ENCODE data around the gene CDH20. TPM values are rescaled to one million over a fixed set of nuclear protein-coding genes. Genes with fewer than 3 reads are reported as not detected.

Gene CDH20
- total RNA-seq (3.5 and 3.6 TPM in 2 replicates), polyA plus RNA-seq (0.90 and 1.3 TPM in 2 replicates)

DNA sequence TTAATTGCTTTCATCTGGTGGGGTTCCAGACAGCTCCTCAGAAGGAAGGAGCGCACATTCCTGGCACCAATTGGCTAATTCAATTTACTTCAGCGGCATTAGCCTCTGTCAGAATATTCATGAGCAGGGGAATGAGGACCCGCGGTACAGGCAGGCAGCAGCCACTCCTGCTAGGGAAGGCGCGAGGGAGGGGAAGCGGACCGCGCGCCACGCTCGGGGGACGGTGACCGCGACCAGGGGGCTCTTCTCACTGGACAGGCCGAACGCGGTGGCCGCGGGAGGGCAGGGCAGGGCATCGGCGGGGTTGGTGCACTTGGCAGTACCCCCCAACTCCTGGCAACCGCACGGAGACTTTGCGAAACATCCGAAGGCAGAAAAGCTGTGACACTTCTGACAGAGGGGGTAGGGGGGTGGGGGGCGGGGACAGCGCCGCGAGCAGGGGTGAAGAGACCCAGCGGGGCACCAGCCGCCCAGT is at the start of gene CDH20:
TSS of gene CDH20 (plus strand) at position 160 of the 475 bp plus-strand sequence.
- Histone ChIP-seq H3K4me1 (ENCODE audit: insufficient read depth) (peaks cover 10% of the 10 kb centered on the region), H3K9me3 (ENCODE audit: low read depth) (no peaks in the 10 kb centered on the region), H3K27ac (no peak within 1 kb of the TSS), H4K20me1 (ENCODE audit: insufficient read depth, poor library complexity, severe bottlenecking) (no peaks in the 10 kb centered on the region), H3K4me3 (peak within 1 kb of the TSS; percentile 54), H3K27me3 (peaks cover 64% of the 10 kb centered on the region), H3K9me2 (replicated peaks; ENCODE audit: insufficient read depth) (no peaks in the 10 kb centered on the region), H3K4me2 (peak within 1 kb of the TSS; percentile 95), H2AFZ (peak within 1 kb of the TSS; percentile 22), H3K79me2 (no peaks in the 10 kb centered on the region), H3K36me3 (replicated peaks; ENCODE audit: insufficient read depth, low read depth) (no peaks in the 10 kb centered on the region)
- TF ChIP-seq CTCF (IDR thresholded peaks at IDR 0.05; ENCODE audit: poor library complexity) (no peak), EZH2 (IDR thresholded peaks at IDR 0.05; ENCODE audit: borderline replicate concordance) (no peak), EZH2phosphoT487 (IDR thresholded peaks at IDR 0.05; ENCODE audit: low read depth, severe bottlenecking, unreplicated experiment) (no peak)
- 2% methylated on average over 28 of the region's 32 CpGs for WGBS (ENCODE audit: low lambda C conversion rate, missing lambda C conversion rate)
- no peak for DNase-seq (ENCODE audit: low spot score)

DNA sequence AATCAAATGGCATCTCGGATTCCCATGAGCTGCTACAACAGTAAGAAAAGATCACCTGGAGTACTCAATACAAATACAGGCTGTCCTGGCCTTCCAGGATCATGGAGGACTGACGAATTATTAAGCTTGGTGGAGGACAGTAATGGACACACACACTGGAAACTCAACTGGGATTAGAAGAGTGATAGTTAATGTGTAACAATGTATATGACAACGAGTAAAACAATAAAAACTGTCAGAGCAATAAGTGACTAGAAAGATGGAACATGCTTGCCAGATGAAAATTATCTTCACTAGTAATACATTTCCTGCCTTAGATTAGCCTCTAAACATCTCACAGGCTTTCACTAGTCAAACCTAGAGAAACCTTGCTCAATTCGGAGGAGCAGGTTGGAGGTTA is 49.2 kb upstream of the CDH20 start:
- no peak overlapping the region for H3K27ac ChIP-seq

DNA sequence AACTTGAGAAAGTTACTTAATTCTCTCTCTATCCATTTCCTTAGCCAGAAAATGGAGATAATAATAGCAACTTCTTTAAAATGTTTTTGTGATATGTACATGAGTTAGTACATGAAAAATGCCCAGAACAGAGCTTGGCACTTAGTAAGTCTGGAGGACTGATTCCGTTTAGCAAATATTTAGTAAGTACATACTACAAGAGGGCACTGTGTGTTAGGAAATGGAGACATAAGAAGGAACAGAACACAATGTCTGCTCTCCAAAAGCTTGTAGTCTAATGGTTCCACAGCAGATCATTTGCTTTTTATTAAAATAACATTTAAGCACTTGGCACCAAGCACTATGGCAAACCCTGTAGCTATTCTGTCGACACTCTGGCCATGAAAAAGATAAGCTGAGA is 47.5 kb upstream of the CDH20 start:
- Histone ChIP-seq H3K9me2 (replicated peaks; ENCODE audit: insufficient read depth) (no peaks in the 10 kb centered on the region), H3K4me3 (no peak overlapping the region), H3K36me3 (replicated peaks; ENCODE audit: insufficient read depth, low read depth) (no peaks in the 10 kb centered on the region), H2AFZ (no peak overlapping the region), H3K79me2 (no peaks in the 10 kb centered on the region), H3K4me1 (ENCODE audit: insufficient read depth) (no peaks in the 10 kb centered on the region), H3K9me3 (ENCODE audit: low read depth) (no peaks in the 10 kb centered on the region), H4K20me1 (ENCODE audit: insufficient read depth, poor library complexity, severe bottlenecking) (no peaks in the 10 kb centered on the region), H3K4me2 (no peak overlapping the region), H3K27ac (no peak overlapping the region), H3K27me3 (no peaks in the 10 kb centered on the region)
- DNase-seq (ENCODE audit: low spot score): no peak
- TF ChIP-seq EZH2phosphoT487 (IDR thresholded peaks at IDR 0.05; ENCODE audit: low read depth, severe bottlenecking, unreplicated experiment) (no peak), EZH2 (IDR thresholded peaks at IDR 0.05; ENCODE audit: borderline replicate concordance) (no peak), CTCF (IDR thresholded peaks at IDR 0.05; ENCODE audit: poor library complexity) (no peak)
- 76% methylated on average over 2 of the region's 2 CpGs for WGBS (ENCODE audit: low lambda C conversion rate, missing lambda C conversion rate)

More for the DNA sequence above, 49.2 kb upstream of the CDH20 start:
- no peak overlapping the region for H2AFZ ChIP-seq
- H3K9me3 ChIP-seq (ENCODE audit: low read depth): no peaks in the 10 kb centered on the region
- no peaks in the 10 kb centered on the region for H3K79me2 ChIP-seq
- H3K27me3 ChIP-seq: no peaks in the 10 kb centered on the region
- TF ChIP-seq CTCF (IDR thresholded peaks at IDR 0.05; ENCODE audit: poor library complexity): no peak
- no peak for TF ChIP-seq EZH2phosphoT487 (IDR thresholded peaks at IDR 0.05; ENCODE audit: low read depth, severe bottlenecking, unreplicated experiment)
- H3K36me3 ChIP-seq (replicated peaks; ENCODE audit: insufficient read depth, low read depth): no peaks in the 10 kb centered on the region
- no peak for DNase-seq (ENCODE audit: low spot score)
- no peaks in the 10 kb centered on the region for H3K9me2 ChIP-seq (replicated peaks; ENCODE audit: insufficient read depth)
- H3K4me1 ChIP-seq (ENCODE audit: insufficient read depth): no peaks in the 10 kb centered on the region
- no peak overlapping the region for H3K4me2 ChIP-seq
- no peak overlapping the region for H3K4me3 ChIP-seq
- H4K20me1 ChIP-seq (ENCODE audit: insufficient read depth, poor library complexity, severe bottlenecking): no peaks in the 10 kb centered on the region
- WGBS (ENCODE audit: low lambda C conversion rate, missing lambda C conversion rate): 81% methylated on average over 4 of the region's 4 CpGs

DNA sequence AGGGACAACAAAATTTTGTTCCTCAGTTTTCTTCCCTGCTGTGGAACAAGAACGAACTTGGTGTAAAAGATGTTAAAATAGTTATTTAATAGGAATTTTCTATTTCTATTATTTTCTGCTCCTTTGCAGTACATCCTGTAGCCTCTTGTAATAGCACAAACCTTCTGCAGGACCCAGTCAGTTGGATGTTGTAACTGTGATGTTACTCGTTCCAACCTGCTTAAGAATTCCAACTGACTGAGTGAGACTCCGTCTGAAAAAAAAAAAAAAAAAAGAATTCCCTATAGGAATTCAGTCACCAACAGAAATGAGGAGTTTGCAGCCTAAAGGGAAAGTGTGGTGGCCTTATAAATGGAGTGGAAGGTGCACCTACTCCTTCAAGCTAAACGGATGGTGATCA is 46.4 kb upstream of the CDH20 start:
- no peak for TF ChIP-seq EZH2phosphoT487 (IDR thresholded peaks at IDR 0.05; ENCODE audit: low read depth, severe bottlenecking, unreplicated experiment)
- TF ChIP-seq CTCF (IDR thresholded peaks at IDR 0.05; ENCODE audit: poor library complexity): no peak
- no peak for TF ChIP-seq EZH2 (IDR thresholded peaks at IDR 0.05; ENCODE audit: borderline replicate concordance)
- Histone ChIP-seq H3K27me3 (no peaks in the 10 kb centered on the region), H2AFZ (no peak overlapping the region), H3K4me2 (no peak overlapping the region), H3K79me2 (no peaks in the 10 kb centered on the region), H3K9me3 (ENCODE audit: low read depth) (no peaks in the 10 kb centered on the region), H3K27ac (no peak overlapping the region), H4K20me1 (ENCODE audit: insufficient read depth, poor library complexity, severe bottlenecking) (no peaks in the 10 kb centered on the region), H3K4me3 (no peak overlapping the region), H3K36me3 (replicated peaks; ENCODE audit: insufficient read depth, low read depth) (no peaks in the 10 kb centered on the region), H3K9me2 (replicated peaks; ENCODE audit: insufficient read depth) (no peaks in the 10 kb centered on the region), H3K4me1 (ENCODE audit: insufficient read depth) (no peaks in the 10 kb centered on the region)
- WGBS (ENCODE audit: low lambda C conversion rate, missing lambda C conversion rate): 79% methylated on average over 4 of the region's 4 CpGs
- no peak for DNase-seq (ENCODE audit: low spot score)

Data from hepatocyte (in vitro differentiated cells).